H9 (cell line): ENCODE data around the gene RAP1GAP. TPM values are rescaled to one million over a fixed set of nuclear protein-coding genes. Genes with fewer than 3 reads are reported as not detected.

Experiments
- DNase-seq: peaks from one replicate; pipeline ENCODE4 v3.0.0-alpha.2; 2017
- H2AFZ ChIP-seq: one replicate; pipeline ENCODE4 v1.6.1; 2013; ENCODE audit warnings: mild to moderate bottlenecking, low read length, control low read depth, moderate library complexity
- H2AK5ac ChIP-seq: 2 replicates; pipeline ENCODE4 v1.6.1; 2013; ENCODE audit warnings: low read length, control low read depth, mixed read lengths; ENCODE audit not compliant: insufficient read length
- H2BK120ac ChIP-seq: one replicate; pipeline ENCODE4 v1.6.1; 2013; ENCODE audit warnings: low read depth, mild to moderate bottlenecking, low read length, control low read depth, inconsistent platforms; ENCODE audit not compliant: poor library complexity, severe bottlenecking
- H2BK12ac ChIP-seq: 2 replicates; pipeline ENCODE4 v1.6.1; 2013; ENCODE audit warnings: low read length, control low read depth, mixed read lengths, low read depth; ENCODE audit not compliant: insufficient read length
- H2BK15ac ChIP-seq: 2 replicates; pipeline ENCODE4 v1.6.1; 2013; ENCODE audit warnings: low read depth, low read length, control low read depth
- H2BK20ac ChIP-seq: one replicate; pipeline ENCODE4 v1.6.1; 2013; ENCODE audit warnings: low read depth, mild to moderate bottlenecking, low read length, control low read depth, inconsistent platforms; ENCODE audit not compliant: poor library complexity, severe bottlenecking
- H2BK5ac ChIP-seq: 2 replicates; pipeline ENCODE4 v1.6.1; 2013; ENCODE audit warnings: low read length, control low read depth, mixed read lengths; ENCODE audit not compliant: insufficient read length
- H3K14ac ChIP-seq: 2 replicates; pipeline ENCODE4 v1.6.1; 2013; ENCODE audit warnings: low read length, control low read depth; ENCODE audit not compliant: insufficient read depth
- H3K18ac ChIP-seq: 2 replicates; pipeline ENCODE4 v1.6.1; 2013; ENCODE audit warnings: low read depth, mild to moderate bottlenecking, mixed read lengths, low read length, control low read depth; ENCODE audit not compliant: insufficient read length
- H3K23ac ChIP-seq: 2 replicates; pipeline ENCODE4 v1.6.1; 2013; ENCODE audit warnings: low read length, control low read depth, mixed read lengths, low read depth; ENCODE audit not compliant: insufficient read length
- H3K23me2 ChIP-seq: 2 replicates; pipeline ENCODE4 v1.6.1; 2013; ENCODE audit warnings: low read depth, mild to moderate bottlenecking, mixed read lengths, low read length, control low read depth; ENCODE audit not compliant: insufficient read length, poor library complexity, severe bottlenecking
- H3K27ac ChIP-seq: 2 replicates; pipeline ENCODE4 v1.5.1; 2013; ENCODE audit warnings: low read length, control low read depth, mixed read lengths, low read depth; ENCODE audit not compliant: insufficient read length
- H3K27me3 ChIP-seq: 2 replicates; pipeline ENCODE4 v1.6.1; 2013; ENCODE audit warnings: low read length, control low read depth, inconsistent platforms; ENCODE audit not compliant: insufficient read depth
- H3K4ac ChIP-seq: 2 replicates; pipeline ENCODE4 v1.6.1; 2013; ENCODE audit warnings: low read depth, mild to moderate bottlenecking, control low read depth, inconsistent platforms, low read length, moderate library complexity
- H3K4me1 ChIP-seq: 2 replicates; pipeline ENCODE4 v1.6.1; 2013; ENCODE audit warnings: low read length, control low read depth, inconsistent platforms; ENCODE audit not compliant: insufficient read depth
- H3K4me2 ChIP-seq: 2 replicates; pipeline ENCODE4 v1.6.1; 2013; ENCODE audit warnings: low read length, control low read depth, mixed read lengths; ENCODE audit not compliant: insufficient read length, insufficient read depth
- H3K56ac ChIP-seq: 2 replicates; pipeline ENCODE4 v1.6.1; 2013; ENCODE audit warnings: low read depth, mild to moderate bottlenecking, mixed read lengths, low read length, control low read depth; ENCODE audit not compliant: insufficient read length
- H3K79me1 ChIP-seq: 2 replicates; pipeline ENCODE4 v1.6.1; 2013; ENCODE audit warnings: low read depth, mild to moderate bottlenecking, moderate library complexity, low read length, control low read depth, inconsistent platforms; ENCODE audit not compliant: insufficient read depth, poor library complexity, severe bottlenecking
- H3K79me2 ChIP-seq: 2 replicates; pipeline ENCODE4 v1.6.1; 2013; ENCODE audit warnings: low read length, control low read depth, inconsistent platforms; ENCODE audit not compliant: insufficient read depth
- H3K9ac ChIP-seq: 2 replicates; pipeline ENCODE4 v1.6.1; 2013; ENCODE audit warnings: low read length, control low read depth, mixed read lengths; ENCODE audit not compliant: insufficient read length; ENCODE audit errors: extremely low read depth
- H3K9me3 ChIP-seq: one replicate; pipeline ENCODE4 v1.6.1; 2013; ENCODE audit warnings: low read depth, low read length, inconsistent platforms; ENCODE audit not compliant: control insufficient read depth
- H3T11ph ChIP-seq: one replicate; pipeline ENCODE4 v1.6.1; 2013; ENCODE audit warnings: mild to moderate bottlenecking, low read length, control low read depth, inconsistent platforms
- H4K20me1 ChIP-seq: one replicate; pipeline ENCODE4 v1.6.1; 2013; ENCODE audit not compliant: control insufficient read depth, insufficient read length, insufficient read depth
- H4K5ac ChIP-seq: 2 replicates; pipeline ENCODE4 v1.6.1; 2013; ENCODE audit warnings: low read depth, mild to moderate bottlenecking, mixed read lengths, low read length, control low read depth; ENCODE audit not compliant: insufficient read length
- H4K8ac ChIP-seq: replicated peaks from 2 replicates; pipeline ENCODE4 v1.6.1; 2013; ENCODE audit warnings: low read length, control low read depth, mixed read lengths, low read depth; ENCODE audit not compliant: insufficient read length
- H4K91ac ChIP-seq: 2 replicates; pipeline ENCODE4 v1.6.1; 2013; ENCODE audit warnings: low read depth, mild to moderate bottlenecking, moderate library complexity, mixed read lengths, low read length, control low read depth; ENCODE audit not compliant: insufficient read length
- H3K27ac Mint-ChIP-seq, 3 experiments: 2 replicates in 2 of 3; 3 replicates in 1 of 3; pipeline ENCODE4 v1.8.0; 2020 to 2021; ENCODE audit warnings: mixed read lengths in 3 of 3, mild to moderate bottlenecking in 1 of 3, moderate library complexity in 1 of 3
- H3K27me3 Mint-ChIP-seq: 2 replicates; pipeline ENCODE4 v1.8.0; 2021; ENCODE audit warnings: low read depth, mild to moderate bottlenecking, moderate library complexity, mixed read lengths
- H3K36me3 Mint-ChIP-seq, 3 experiments: 2 replicates in 2 of 3; 3 replicates in 1 of 3; pipeline ENCODE4 v1.8.0; 2020 to 2021; ENCODE audit warnings: low read depth in 3 of 3, mixed read lengths in 3 of 3; ENCODE audit not compliant: insufficient read depth in 1 of 3
- H3K4me1 Mint-ChIP-seq, 2 experiments: 2 replicates each; pipeline ENCODE4 v1.8.0; 2020; ENCODE audit warnings: mixed read lengths in 2 of 2
- H3K4me3 Mint-ChIP-seq, 2 experiments: 2 replicates in 1 of 2; 3 replicates in 1 of 2; pipeline ENCODE4 v1.8.0; 2020 to 2021; ENCODE audit warnings: mild to moderate bottlenecking in 2 of 2, mixed read lengths in 2 of 2, moderate library complexity in 1 of 2
- H3K9me3 Mint-ChIP-seq, 2 experiments: 2 replicates in 1 of 2; 3 replicates in 1 of 2; pipeline ENCODE4 v1.8.0; 2020; ENCODE audit warnings: mild to moderate bottlenecking in 2 of 2, mixed read lengths in 2 of 2, moderate library complexity in 1 of 2
- WGBS: extraction: QIAGEN DNeasy Blood & Tissue Kit; methylation state at CpG from one replicate; pipeline ENCODE4 v1.1.7; 2013; ENCODE audit warnings: missing lambda C conversion rate, low lambda C conversion rate, mixed read lengths; ENCODE audit not compliant: insufficient read length; ENCODE audit errors: extremely low coverage; 5-methylcytosine and 5-hydroxymethylcytosine counted together
- total RNA-seq: library from RNA; stranded (reverse); gene quantifications from 2 replicates; pipeline ENCODE4 v1.2.1, GENCODE V29; 2021
- TF ChIP-seq, protein P1 (sequence below): fragments of 200-600 bp; sonication (generic); conservative IDR thresholded peaks from 3 replicates; pipeline ENCODE4 v1.8.0; 2021; ENCODE audit warnings: antibody characterized with exemption, mild to moderate bottlenecking

RAP1GAP gene
- total RNA-seq, 1 experiment from 2014 or later = 7.9 TPM

DNA sequence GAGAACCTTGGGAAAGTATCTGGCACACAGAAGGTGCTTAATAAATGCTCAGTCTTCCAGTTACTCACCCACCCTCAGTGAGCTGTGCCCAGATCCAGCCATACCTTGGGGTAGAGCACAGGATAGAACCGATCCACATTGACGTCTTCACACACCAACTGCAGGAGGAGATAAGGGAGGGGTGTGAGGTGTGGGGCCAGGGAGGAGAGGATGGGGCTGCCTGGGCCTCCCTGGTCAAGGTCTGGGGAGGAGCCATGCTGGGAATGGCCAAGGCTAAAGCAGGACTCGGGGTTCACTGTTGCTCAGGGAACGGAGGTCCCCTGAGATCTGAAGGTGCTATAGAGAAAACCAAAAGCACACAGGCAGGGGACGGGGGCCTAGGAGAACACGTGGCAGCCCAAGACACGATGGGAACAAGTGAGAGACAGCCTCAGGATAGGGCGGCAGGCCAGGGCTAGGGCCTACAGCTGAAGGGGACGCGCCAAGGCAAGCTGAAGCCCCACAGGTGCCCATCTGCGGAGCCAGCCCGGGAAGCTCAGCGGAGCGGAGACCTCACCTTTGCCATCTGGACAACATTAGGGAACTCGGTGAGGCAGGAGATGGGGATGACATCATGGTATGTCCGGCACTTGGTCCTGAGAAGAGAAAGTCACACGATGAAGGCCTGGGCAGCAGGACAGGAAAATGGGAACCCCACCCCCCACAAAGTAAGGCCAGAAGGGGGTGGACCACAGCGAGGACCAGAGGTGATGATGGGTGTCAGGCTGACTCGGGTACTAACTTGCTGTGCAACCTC lies 55.9 kb downstream of the RAP1GAP start:
- Histone ChIP-seq H3T11ph (no peak overlapping the region), H4K20me1 (no peaks in the 10 kb centered on the region), H3K4me1 (no peaks in the 10 kb centered on the region), H3K79me1 (no peaks in the 10 kb centered on the region), H3K14ac (no peak overlapping the region; the same call in 1 of the 2 replicates), H2BK15ac (no peak overlapping the region), H4K8ac (no peak overlapping the region), H3K79me2 (no peaks in the 10 kb centered on the region), H3K9me3 (no peaks in the 10 kb centered on the region), H3K4me2 (no peak overlapping the region), H2BK5ac (no peak overlapping the region), H2BK120ac (no peak overlapping the region), H3K27me3 (no peaks in the 10 kb centered on the region), H3K23me2 (no peaks in the 10 kb centered on the region), H3K56ac (no peak overlapping the region), H2AK5ac (no peak overlapping the region), H3K27ac (no peak overlapping the region), H2BK20ac (no peak overlapping the region), H3K18ac (no peak overlapping the region), H3K4ac (no peak overlapping the region), H2AFZ (no peak overlapping the region), H4K5ac (no peak overlapping the region), H3K23ac (no peak overlapping the region), H2BK12ac (no peak overlapping the region), H4K91ac (no peak overlapping the region), H3K9ac (no peak overlapping the region)
- H3K36me3 Mint-ChIP-seq = no peaks in the 10 kb centered on the region; a peak in 2 of 7 replicates
- H3K4me1 Mint-ChIP-seq = peaks cover 0 to 6% of the 10 kb centered on the region in 2 experiments; a peak in 3 of 4 replicates
- no peak overlapping the region; a peak in 1 of 7 replicates for H3K27ac Mint-ChIP-seq
- DNase-seq = no peak
- H3K9me3 Mint-ChIP-seq = no peaks in the 10 kb centered on the region; a peak in 1 of 5 replicates
- H3K4me3 Mint-ChIP-seq = no peak overlapping the region
- no peaks in the 10 kb centered on the region for H3K27me3 Mint-ChIP-seq
- WGBS = no CpG with 5 or more reads among the region's 19 CpGs
- TF ChIP-seq, protein P1, sequence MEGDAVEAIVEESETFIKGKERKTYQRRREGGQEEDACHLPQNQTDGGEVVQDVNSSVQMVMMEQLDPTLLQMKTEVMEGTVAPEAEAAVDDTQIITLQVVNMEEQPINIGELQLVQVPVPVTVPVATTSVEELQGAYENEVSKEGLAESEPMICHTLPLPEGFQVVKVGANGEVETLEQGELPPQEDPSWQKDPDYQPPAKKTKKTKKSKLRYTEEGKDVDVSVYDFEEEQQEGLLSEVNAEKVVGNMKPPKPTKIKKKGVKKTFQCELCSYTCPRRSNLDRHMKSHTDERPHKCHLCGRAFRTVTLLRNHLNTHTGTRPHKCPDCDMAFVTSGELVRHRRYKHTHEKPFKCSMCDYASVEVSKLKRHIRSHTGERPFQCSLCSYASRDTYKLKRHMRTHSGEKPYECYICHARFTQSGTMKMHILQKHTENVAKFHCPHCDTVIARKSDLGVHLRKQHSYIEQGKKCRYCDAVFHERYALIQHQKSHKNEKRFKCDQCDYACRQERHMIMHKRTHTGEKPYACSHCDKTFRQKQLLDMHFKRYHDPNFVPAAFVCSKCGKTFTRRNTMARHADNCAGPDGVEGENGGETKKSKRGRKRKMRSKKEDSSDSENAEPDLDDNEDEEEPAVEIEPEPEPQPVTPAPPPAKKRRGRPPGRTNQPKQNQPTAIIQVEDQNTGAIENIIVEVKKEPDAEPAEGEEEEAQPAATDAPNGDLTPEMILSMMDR = no peak
